GM12865 (cell line): Measurements from ENCODE around the gene ITIH4.

Experiments
- DNase-seq: peaks from one replicate; pipeline ENCODE4 v3.0.0; 2010; ENCODE audit warnings: low read depth
- H3K4me3 ChIP-seq: 2 replicates; pipeline ENCODE4 v1.5.1; 2011; ENCODE audit warnings: mild to moderate bottlenecking, low read depth, low read length, control low read depth
- CTCF ChIP-seq: IDR thresholded peaks from 2 replicates; pipeline ENCODE4 v1.5.1; 2011; ENCODE audit warnings: low read length, control low read depth, low read depth, inconsistent platforms; ENCODE audit not compliant: insufficient read depth; ENCODE audit errors: missing control alignments

The ITIH4 gene

GRCh38 chr3:52809662-52810377 is 20.7 kb downstream of the ITIH4 start:
- TF ChIP-seq CTCF, result no peak
- no peak for DNase-seq
- H3K4me3 ChIP-seq, result no peak overlapping the region

GRCh38 chr3:52809149-52809548 is 21.3 kb downstream of the ITIH4 start:
- DNase-seq, result no peak
- no peak for TF ChIP-seq CTCF
- H3K4me3 ChIP-seq, result no peak overlapping the region

- no peak for DNase-seq
- no peak overlapping the region for H3K4me3 ChIP-seq
- TF ChIP-seq CTCF, result no peak
Observed at GRCh38 chr3:52805270-52806039, 25.0 kb downstream of the ITIH4 start.

GRCh38 chr3:52801839-52802238 is 28.6 kb downstream of the ITIH4 start:
- no peak overlapping the region for H3K4me3 ChIP-seq
- no peak for DNase-seq
- TF ChIP-seq CTCF, result no peak

- no peak for DNase-seq
- H3K4me3 ChIP-seq, result no peak overlapping the region
- TF ChIP-seq CTCF, result no peak
Observed at GRCh38 chr3:52800079-52800478, 30.4 kb downstream of the ITIH4 start.

GRCh38 chr3:52798978-52799476 is 31.4 kb downstream of the ITIH4 start:
- TF ChIP-seq CTCF, result peak; percentile 67
- peak; percentile 45 for DNase-seq
- no peak overlapping the region for H3K4me3 ChIP-seq
